Measurements from ENCODE around the gene CFAP90. TPM values are rescaled to one million over a fixed set of nuclear protein-coding genes. Genes with fewer than 3 reads are reported as not detected.

Gene CFAP90
- total RNA-seq, 1 experiment from 2014 or later = not detected

- DNase-seq (ENCODE audit: low read depth, low spot score) = no peak
- Histone ChIP-seq H3K4me3 (replicated peaks in 1 of 2; ENCODE audit: low read depth in 1 of 2, low read length in 2 of 2) (no peak overlapping the region), H3K4me1 (ENCODE audit: control insufficient read depth in 1 of 2, insufficient read depth in 2 of 2, low read length in 2 of 2) (peaks cover 0 to 2% of the 10 kb centered on the region in 2 experiments; a peak in 1 of 4 replicates), H2AFZ (ENCODE audit: low read depth, low read length, poor library complexity, severe bottlenecking) (no peak overlapping the region), H3K79me2 (ENCODE audit: insufficient read depth, low read length) (no peaks in the 10 kb centered on the region), H3K9me3 (ENCODE audit: control insufficient read depth in 1 of 2, insufficient read depth in 1 of 2, low read depth in 1 of 2, low read length in 2 of 2) (no peaks in the 10 kb centered on the region), H3K4me2 (ENCODE audit: low read length) (no peak overlapping the region), H3K36me3 (ENCODE audit: control insufficient read depth in 1 of 2, insufficient read depth in 2 of 2, low read length in 2 of 2) (no peaks in the 10 kb centered on the region), H3K9ac (ENCODE audit: low read length) (no peak overlapping the region), H3K27ac (ENCODE audit: low read depth, low read length) (no peak overlapping the region), H3K9me2 (ENCODE audit: insufficient read depth) (no peaks in the 10 kb centered on the region), H4K20me1 (ENCODE audit: insufficient read depth) (no peaks in the 10 kb centered on the region), H3K27me3 (ENCODE audit: insufficient read depth, low read length) (peaks cover 27% of the 10 kb centered on the region)
- CTCF ChIA-PET = no interaction called here
- RAD21 ChIA-PET (ENCODE audit: low non-redundant PET in 1 of 2, low total read pairs in 2 of 2, uncharacterized antibody in 2 of 2, unreplicated experiment in 2 of 2) = no interaction called here
- BruUV-seq (replicated peaks) = no TSS peak
- TF ChIP-seq TCF7L2 (IDR thresholded peaks at IDR 0.05; ENCODE audit: borderline replicate concordance, extremely low read depth, insufficient read depth, insufficient read length) (no peak), SRF (IDR thresholded peaks at IDR 0.05; ENCODE audit: low read depth) (no peak), MAX (IDR thresholded peaks at IDR 0.05) (no peak), POLR2AphosphoS5 (IDR thresholded peaks at IDR 0.05; ENCODE audit: low read depth, low read length) (no peak)
- POLR2A ChIA-PET = no interaction called here
- no peak for ATAC-seq
- intact Hi-C loops (cut with micrococcal nuclease) = no loop called here
Measured at GRCh38 chr5:7813007-7813406, 37.9 kb downstream of the CFAP90 start.

GRCh38 chr5:7811715-7812114, 39.2 kb downstream of the CFAP90 start:
- Histone ChIP-seq H3K9ac (ENCODE audit: low read length) (no peak overlapping the region), H3K36me3 (ENCODE audit: control insufficient read depth in 1 of 2, insufficient read depth in 2 of 2, low read length in 2 of 2) (no peaks in the 10 kb centered on the region), H3K9me3 (ENCODE audit: control insufficient read depth in 1 of 2, insufficient read depth in 1 of 2, low read depth in 1 of 2, low read length in 2 of 2) (no peaks in the 10 kb centered on the region), H3K4me3 (replicated peaks in 1 of 2; ENCODE audit: low read depth in 1 of 2, low read length in 2 of 2) (no peak overlapping the region), H3K27ac (ENCODE audit: low read depth, low read length) (no peak overlapping the region), H3K79me2 (ENCODE audit: insufficient read depth, low read length) (no peaks in the 10 kb centered on the region), H3K4me2 (ENCODE audit: low read length) (no peak overlapping the region), H3K4me1 (ENCODE audit: control insufficient read depth in 1 of 2, insufficient read depth in 2 of 2, low read length in 2 of 2) (peaks cover 0 to 2% of the 10 kb centered on the region in 2 experiments; a peak in 1 of 4 replicates), H4K20me1 (ENCODE audit: insufficient read depth) (no peaks in the 10 kb centered on the region), H3K9me2 (ENCODE audit: insufficient read depth) (no peaks in the 10 kb centered on the region), H3K27me3 (ENCODE audit: insufficient read depth, low read length) (peaks cover 27% of the 10 kb centered on the region), H2AFZ (ENCODE audit: low read depth, low read length, poor library complexity, severe bottlenecking) (no peak overlapping the region)
- no TSS peak for BruUV-seq (replicated peaks)
- ChIA-PET RAD21 (ENCODE audit: low non-redundant PET in 1 of 2, low total read pairs in 2 of 2, uncharacterized antibody in 2 of 2, unreplicated experiment in 2 of 2) (no interaction called here), POLR2A (no interaction called here), CTCF (no interaction called here)
- DNase-seq (ENCODE audit: low read depth, low spot score) (no peak), ATAC-seq (no peak)
- TF ChIP-seq ELF1 (IDR thresholded peaks at IDR 0.05; ENCODE audit: borderline replicate concordance, low read depth) (no peak), YY1 (IDR thresholded peaks at IDR 0.05; ENCODE audit: extremely low read depth, insufficient replicate concordance, low read depth, low read length) (no peak), CBX3 (IDR thresholded peaks at IDR 0.05; ENCODE audit: low read depth) (no peak), FOSL1 (IDR thresholded peaks at IDR 0.05; ENCODE audit: low read depth) (no peak), EGR1 (IDR thresholded peaks at IDR 0.05; ENCODE audit: low read depth) (no peak), ZFX (IDR thresholded peaks at IDR 0.05) (no peak), EZH2phosphoT487 (IDR thresholded peaks at IDR 0.05; ENCODE audit: borderline replicate concordance) (no peak)
- intact Hi-C loops (cut with micrococcal nuclease) = no loop called here
